PC-3 (cell line): ENCODE results near the gene USH1C. TPM values are rescaled to one million over a fixed set of nuclear protein-coding genes. Genes with fewer than 3 reads are reported as not detected.

ENCODE experiments used
- ATAC-seq: fragments of 200-7000 bp; cut with Tn5 transposase; 2 replicates; pipeline ENCODE4 v1.9.1; 2020; ENCODE audit warnings: mild to moderate bottlenecking, moderate library complexity
- BruUV-seq: library from RNA; stranded (reverse); fragments of 400-500 nt; replicated peaks from 2 replicates; lab custom pipeline; 2021; lab: Mats Ljungman, UMichigan
- CTCF ChIA-PET: fragments of 300-600 bp; sonication (Branson Sonifier 250); formaldehyde crosslinking; loops from one replicate; lab custom pipeline; 2022; ENCODE audit warnings: antibody characterized with exemption; lab: Charles Lee
- POLR2A ChIA-PET: fragments of 300-600 bp; sonication (Branson Sonifier 250); formaldehyde crosslinking; loops from one replicate; lab custom pipeline; 2022; ENCODE audit warnings: antibody characterized with exemption; ENCODE audit not compliant: unreplicated experiment; lab: Charles Lee
- DNase-seq: peaks from one replicate; pipeline ENCODE4 v3.0.0-alpha.2; 2015
- H2AFZ ChIP-seq: fragments of 300-600 bp; sonication (generic); 2 replicates; pipeline ENCODE4 v1.6.0; 2016; ENCODE audit warnings: antibody characterized with exemption, low read length
- H3F3A ChIP-seq: fragments of 300-600 bp; sonication (generic); one replicate; pipeline ENCODE4 v1.6.0; 2017; ENCODE audit warnings: antibody characterized with exemption, low read length, control low read depth, mild to moderate bottlenecking; ENCODE audit not compliant: unreplicated experiment
- H3K27ac ChIP-seq: fragments of 300-600 bp; sonication (generic); 2 replicates; pipeline ENCODE4 v1.5.1; 2016; ENCODE audit warnings: mild to moderate bottlenecking, low read length
- H3K27me3 ChIP-seq: fragments of 300-600 bp; sonication (generic); 2 replicates; pipeline ENCODE4 v1.6.1; 2016; ENCODE audit warnings: low read length, mixed read lengths
- H3K36me3 ChIP-seq: fragments of 300-600 bp; sonication (generic); 2 replicates; pipeline ENCODE4 v1.6.1; 2016; ENCODE audit warnings: low read depth, mixed run types, low read length, mixed read lengths
- H3K4me1 ChIP-seq: fragments of 300-600 bp; sonication (generic); 2 replicates; pipeline ENCODE4 v1.5.1; 2016; ENCODE audit warnings: low read length; ENCODE audit not compliant: insufficient read depth
- H3K4me2 ChIP-seq: fragments of 300-600 bp; sonication (generic); 2 replicates; pipeline ENCODE4 v1.6.0; 2016; ENCODE audit warnings: low read length
- H3K4me3 ChIP-seq: fragments of 300-600 bp; sonication (generic); 2 replicates; pipeline ENCODE4 v1.5.1; 2016; ENCODE audit warnings: mild to moderate bottlenecking, low read length, mixed read lengths
- H3K79me2 ChIP-seq: fragments of 300-600 bp; sonication (generic); 2 replicates; pipeline ENCODE4 v1.6.1; 2017; ENCODE audit warnings: low read length, mixed read lengths
- H3K9ac ChIP-seq: fragments of 300-600 bp; sonication (generic); 2 replicates; pipeline ENCODE4 v1.6.0; 2016; ENCODE audit warnings: mild to moderate bottlenecking, low read length
- H3K9me2 ChIP-seq: fragments of 300-600 bp; sonication (generic); replicated peaks from 2 replicates; pipeline ENCODE4 v1.6.1; 2016; ENCODE audit warnings: mixed run types, low read length, mixed read lengths
- H3K9me3 ChIP-seq: fragments of 300-600 bp; sonication (generic); 2 replicates; pipeline ENCODE4 v1.6.1; 2016; ENCODE audit warnings: low read length, mixed read lengths
- H4K20me1 ChIP-seq: fragments of 300-600 bp; sonication (generic); 2 replicates; pipeline ENCODE4 v1.6.1; 2016; ENCODE audit warnings: low read length, mixed read lengths
- EZH2 ChIP-seq: fragments of 300-600 bp; sonication (generic); IDR thresholded peaks from one replicate; pipeline ENCODE4 v1.6.1; 2017; ENCODE audit warnings: antibody characterized with exemption, mild to moderate bottlenecking, low read length; ENCODE audit not compliant: unreplicated experiment
- EZH2phosphoT487 ChIP-seq: fragments of 300-600 bp; sonication (generic); IDR thresholded peaks from 2 replicates; pipeline ENCODE4 v1.6.1; 2018; ENCODE audit warnings: mild to moderate bottlenecking, antibody characterized with exemption, low read length, borderline replicate concordance
- intact Hi-C: fragments of 100-400 bp; cut with micrococcal nuclease; formaldehyde crosslinking; loops from 2 replicates; pipeline ENCODE4 v1.9.0; 2023
- total RNA-seq: library from RNA; depleted of rRNA; stranded (reverse); fragments of >200 nt; gene quantifications from 2 replicates; pipeline ENCODE4 v1.2.3, GENCODE V29; 2014
- TF ChIP-seq, protein P1 (sequence below): fragments of 300-600 bp; sonication (generic); conservative IDR thresholded peaks from 2 replicates; pipeline ENCODE4 v1.5.1; 2017; ENCODE audit warnings: antibody characterized with exemption, low read depth, mild to moderate bottlenecking, low read length

Gene USH1C
- total RNA-seq, 1 experiment from 2014 or later = not detected

GRCh38 chr11:17475666-17476316 lies 68.4 kb downstream of the USH1C start:
- Histone ChIP-seq H3K9me2 (no peaks in the 10 kb centered on the region), H4K20me1 (no peaks in the 10 kb centered on the region), H3K4me2 (no peak overlapping the region), H3K4me1 (no peaks in the 10 kb centered on the region), H2AFZ (no peak overlapping the region), H3F3A (no peaks in the 10 kb centered on the region), H3K9me3 (no peaks in the 10 kb centered on the region), H3K79me2 (no peaks in the 10 kb centered on the region), H3K27me3 (peaks cover 48% of the 10 kb centered on the region), H3K27ac (no peak overlapping the region), H3K4me3 (no peak overlapping the region), H3K9ac (no peak overlapping the region), H3K36me3 (no peaks in the 10 kb centered on the region)
- intact Hi-C loops = no loop called here
- no peak for ATAC-seq
- ChIA-PET POLR2A (no interaction called here), CTCF (no interaction called here)
- DNase-seq = no peak
- TF ChIP-seq EZH2phosphoT487 (no peak), EZH2 (no peak)
- TF ChIP-seq, protein P1, sequence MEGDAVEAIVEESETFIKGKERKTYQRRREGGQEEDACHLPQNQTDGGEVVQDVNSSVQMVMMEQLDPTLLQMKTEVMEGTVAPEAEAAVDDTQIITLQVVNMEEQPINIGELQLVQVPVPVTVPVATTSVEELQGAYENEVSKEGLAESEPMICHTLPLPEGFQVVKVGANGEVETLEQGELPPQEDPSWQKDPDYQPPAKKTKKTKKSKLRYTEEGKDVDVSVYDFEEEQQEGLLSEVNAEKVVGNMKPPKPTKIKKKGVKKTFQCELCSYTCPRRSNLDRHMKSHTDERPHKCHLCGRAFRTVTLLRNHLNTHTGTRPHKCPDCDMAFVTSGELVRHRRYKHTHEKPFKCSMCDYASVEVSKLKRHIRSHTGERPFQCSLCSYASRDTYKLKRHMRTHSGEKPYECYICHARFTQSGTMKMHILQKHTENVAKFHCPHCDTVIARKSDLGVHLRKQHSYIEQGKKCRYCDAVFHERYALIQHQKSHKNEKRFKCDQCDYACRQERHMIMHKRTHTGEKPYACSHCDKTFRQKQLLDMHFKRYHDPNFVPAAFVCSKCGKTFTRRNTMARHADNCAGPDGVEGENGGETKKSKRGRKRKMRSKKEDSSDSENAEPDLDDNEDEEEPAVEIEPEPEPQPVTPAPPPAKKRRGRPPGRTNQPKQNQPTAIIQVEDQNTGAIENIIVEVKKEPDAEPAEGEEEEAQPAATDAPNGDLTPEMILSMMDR = no peak
- BruUV-seq = no TSS peak

GRCh38 chr11:17473071-17473744 lies 71.0 kb downstream of the USH1C start:
- H3K9ac ChIP-seq = no peak overlapping the region
- POLR2A ChIA-PET = no interaction called here

More at GRCh38 chr11:17473071-17473744, 71.0 kb downstream of the USH1C start:
- no TSS peak for BruUV-seq
- H3K9me2 ChIP-seq = no peaks in the 10 kb centered on the region
- no peak overlapping the region for H3K4me2 ChIP-seq
- no peak overlapping the region for H3K27ac ChIP-seq
- no peaks in the 10 kb centered on the region for H3K79me2 ChIP-seq
- H3K4me3 ChIP-seq = no peak overlapping the region
- intact Hi-C loops = no loop called here
- peak; percentile 56 for DNase-seq
- TF ChIP-seq EZH2 = no peak
- TF ChIP-seq, protein P1 = peak; percentile 61
- TF ChIP-seq EZH2phosphoT487 = no peak
- no peaks in the 10 kb centered on the region for H3K36me3 ChIP-seq
- H3K4me1 ChIP-seq = no peaks in the 10 kb centered on the region
- H3K9me3 ChIP-seq = no peaks in the 10 kb centered on the region
- no peaks in the 10 kb centered on the region for H4K20me1 ChIP-seq
- no peaks in the 10 kb centered on the region for H3F3A ChIP-seq
- H2AFZ ChIP-seq = no peak overlapping the region
- CTCF ChIA-PET = interaction anchor here (0.7 kb wide), 2 partner anchors 89 to 119 kb away, joined by 4 read pairs; no protein-coding TSS in a partner anchor
- peak; percentile 70 for ATAC-seq
- H3K27me3 ChIP-seq = peaks cover 48% of the 10 kb centered on the region
